SU-DHL-6 (cell line): ENCODE measurements around the gene POLR3G.

ENCODE experiments used
- H2AFZ ChIP-seq: fragments of 200-600 bp; sonication (generic); 2 replicates; pipeline ENCODE4 v1.6.1; 2014; ENCODE audit warnings: low read depth, mild to moderate bottlenecking, moderate library complexity, mixed read lengths, antibody characterized with exemption, low read length; ENCODE audit not compliant: severe bottlenecking
- H3F3A ChIP-seq: fragments of 200-600 bp; shearing (Covaris generic); 2 replicates; pipeline ENCODE4 v1.6.0; 2016; ENCODE audit warnings: antibody characterized with exemption, mild to moderate bottlenecking; ENCODE audit not compliant: insufficient read depth
- H3K27ac ChIP-seq: fragments of 200-600 bp; sonication (generic); 2 replicates; pipeline ENCODE4 v1.5.1; 2016; ENCODE audit warnings: low read depth, mild to moderate bottlenecking, low read length, moderate library complexity, mixed read lengths
- H3K27me3 ChIP-seq: fragments of 200-600 bp; sonication (generic), shearing (Covaris generic); 2 replicates; pipeline ENCODE4 v1.6.0; 2014; ENCODE audit warnings: mild to moderate bottlenecking, low read length
- H3K36me3 ChIP-seq: fragments of 200-600 bp; sonication (generic); 2 replicates; pipeline ENCODE4 v1.6.1; 2014; ENCODE audit warnings: mild to moderate bottlenecking, low read length, mixed read lengths
- H3K4me2 ChIP-seq: fragments of 300-600, 200-600 bp; shearing (Covaris generic), sonication (generic); 2 replicates; pipeline ENCODE4 v1.6.0; 2014; ENCODE audit warnings: low read length, low read depth, mild to moderate bottlenecking; ENCODE audit not compliant: poor library complexity, severe bottlenecking
- H3K4me3 ChIP-seq: fragments of 200-600 bp; sonication (generic); 2 replicates; pipeline ENCODE4 v1.5.1; 2014; ENCODE audit warnings: antibody characterized with exemption, low read length, mild to moderate bottlenecking, mixed read lengths; ENCODE audit not compliant: insufficient read depth, poor library complexity, severe bottlenecking
- H3K79me2 ChIP-seq: fragments of 200-600 bp; sonication (generic); 2 replicates; pipeline ENCODE4 v1.6.1; 2014; ENCODE audit warnings: mild to moderate bottlenecking, low read length, moderate library complexity; ENCODE audit not compliant: insufficient read depth
- H3K9ac ChIP-seq: fragments of 200-600 bp; sonication (generic); 2 replicates; pipeline ENCODE4 v1.7.0; 2014; ENCODE audit warnings: mild to moderate bottlenecking, low read length
- H3K9me2 ChIP-seq: fragments of 200-600 bp; sonication (generic); replicated peaks from 2 replicates; pipeline ENCODE4 v1.6.1; 2014; ENCODE audit warnings: low read length; ENCODE audit not compliant: insufficient read depth
- H3K9me3 ChIP-seq: fragments of 200-600 bp; sonication (generic); 2 replicates; pipeline ENCODE4 v1.6.1; 2014; ENCODE audit warnings: low read length, mixed read lengths; ENCODE audit not compliant: insufficient read depth
- H4K20me1 ChIP-seq: fragments of 200-600 bp; sonication (generic); 2 replicates; pipeline ENCODE4 v1.6.1; 2014; ENCODE audit warnings: low read depth, mild to moderate bottlenecking, antibody characterized with exemption, low read length, moderate library complexity, mixed read lengths
- EZH2phosphoT487 ChIP-seq: fragments of 200-600 bp; sonication (generic), shearing (Covaris generic); conservative IDR thresholded peaks from 2 replicates; pipeline ENCODE4 v1.6.1; 2018; ENCODE audit warnings: mild to moderate bottlenecking, antibody characterized with exemption, low read length, moderate library complexity, mixed read lengths
- TF ChIP-seq, protein P1 (sequence below): fragments of 200-600 bp; sonication (generic); IDR thresholded peaks from one replicate; pipeline ENCODE4 v1.5.1; 2017; ENCODE audit warnings: antibody characterized with exemption, mild to moderate bottlenecking, low read length, moderate library complexity; ENCODE audit not compliant: insufficient read depth, poor library complexity, severe bottlenecking

POLR3G gene

DNA sequence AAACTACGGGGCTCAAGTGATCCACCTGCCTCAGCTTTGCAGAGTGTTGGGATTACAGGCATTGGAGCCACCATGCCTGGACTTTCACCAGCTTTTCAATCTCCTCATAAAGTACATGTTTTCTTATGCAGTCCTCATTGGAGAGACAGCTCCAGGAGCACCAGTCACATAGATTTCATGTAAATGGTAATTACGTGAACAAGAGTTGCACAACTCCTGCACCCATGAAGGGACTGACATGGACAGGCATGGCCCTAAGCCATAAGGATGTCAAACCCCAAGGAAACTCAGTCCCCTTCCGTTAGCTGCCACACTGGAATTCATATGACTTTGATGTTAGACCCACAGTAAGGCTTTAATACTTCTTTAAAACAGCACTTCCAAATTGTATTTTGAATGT, 76.3 kb downstream of the POLR3G start:
- Histone ChIP-seq H3K4me2 (no peak overlapping the region), H3K9me3 (no peaks in the 10 kb centered on the region), H3K9ac (no peak overlapping the region), H4K20me1 (no peaks in the 10 kb centered on the region), H3K79me2 (no peaks in the 10 kb centered on the region), H3K36me3 (no peaks in the 10 kb centered on the region), H3K27ac (no peak overlapping the region), H3K4me3 (no peak overlapping the region), H3F3A (no peaks in the 10 kb centered on the region), H3K27me3 (no peaks in the 10 kb centered on the region), H3K9me2 (no peaks in the 10 kb centered on the region), H2AFZ (no peak overlapping the region)
- TF ChIP-seq, protein P1, sequence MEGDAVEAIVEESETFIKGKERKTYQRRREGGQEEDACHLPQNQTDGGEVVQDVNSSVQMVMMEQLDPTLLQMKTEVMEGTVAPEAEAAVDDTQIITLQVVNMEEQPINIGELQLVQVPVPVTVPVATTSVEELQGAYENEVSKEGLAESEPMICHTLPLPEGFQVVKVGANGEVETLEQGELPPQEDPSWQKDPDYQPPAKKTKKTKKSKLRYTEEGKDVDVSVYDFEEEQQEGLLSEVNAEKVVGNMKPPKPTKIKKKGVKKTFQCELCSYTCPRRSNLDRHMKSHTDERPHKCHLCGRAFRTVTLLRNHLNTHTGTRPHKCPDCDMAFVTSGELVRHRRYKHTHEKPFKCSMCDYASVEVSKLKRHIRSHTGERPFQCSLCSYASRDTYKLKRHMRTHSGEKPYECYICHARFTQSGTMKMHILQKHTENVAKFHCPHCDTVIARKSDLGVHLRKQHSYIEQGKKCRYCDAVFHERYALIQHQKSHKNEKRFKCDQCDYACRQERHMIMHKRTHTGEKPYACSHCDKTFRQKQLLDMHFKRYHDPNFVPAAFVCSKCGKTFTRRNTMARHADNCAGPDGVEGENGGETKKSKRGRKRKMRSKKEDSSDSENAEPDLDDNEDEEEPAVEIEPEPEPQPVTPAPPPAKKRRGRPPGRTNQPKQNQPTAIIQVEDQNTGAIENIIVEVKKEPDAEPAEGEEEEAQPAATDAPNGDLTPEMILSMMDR = no peak
- TF ChIP-seq EZH2phosphoT487 = no peak

DNA sequence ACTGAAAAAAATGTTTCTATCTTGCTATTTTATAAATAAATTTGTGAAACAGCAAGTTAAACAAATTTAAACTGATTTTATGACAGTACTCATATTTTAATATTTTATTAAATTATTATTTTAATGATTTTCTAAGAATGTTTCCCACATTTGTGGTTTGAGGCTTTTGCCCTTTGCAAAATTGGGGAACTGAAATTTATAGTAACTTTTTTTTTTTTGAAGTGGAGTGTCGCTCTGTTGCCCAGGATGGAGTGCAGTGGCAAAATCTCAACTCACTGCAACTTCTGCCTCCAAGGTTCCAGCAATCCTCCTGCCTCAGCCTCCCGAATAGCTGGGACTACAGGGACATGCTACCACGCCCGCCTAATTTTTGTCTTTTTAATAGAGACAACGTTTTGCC, 76.7 kb downstream of the POLR3G start:
- TF ChIP-seq, protein P1 = no peak
- TF ChIP-seq EZH2phosphoT487 = no peak
- H3K4me2 ChIP-seq = no peak overlapping the region
- H3K79me2 ChIP-seq = no peaks in the 10 kb centered on the region
- H4K20me1 ChIP-seq = no peaks in the 10 kb centered on the region
- H3K9ac ChIP-seq = no peak overlapping the region
- H3F3A ChIP-seq = no peaks in the 10 kb centered on the region
- no peaks in the 10 kb centered on the region for H3K36me3 ChIP-seq
- H3K27ac ChIP-seq = no peak overlapping the region
- no peaks in the 10 kb centered on the region for H3K9me2 ChIP-seq
- H3K27me3 ChIP-seq = no peaks in the 10 kb centered on the region
- no peaks in the 10 kb centered on the region for H3K9me3 ChIP-seq
- no peak overlapping the region for H2AFZ ChIP-seq
- H3K4me3 ChIP-seq = no peak overlapping the region

DNA sequence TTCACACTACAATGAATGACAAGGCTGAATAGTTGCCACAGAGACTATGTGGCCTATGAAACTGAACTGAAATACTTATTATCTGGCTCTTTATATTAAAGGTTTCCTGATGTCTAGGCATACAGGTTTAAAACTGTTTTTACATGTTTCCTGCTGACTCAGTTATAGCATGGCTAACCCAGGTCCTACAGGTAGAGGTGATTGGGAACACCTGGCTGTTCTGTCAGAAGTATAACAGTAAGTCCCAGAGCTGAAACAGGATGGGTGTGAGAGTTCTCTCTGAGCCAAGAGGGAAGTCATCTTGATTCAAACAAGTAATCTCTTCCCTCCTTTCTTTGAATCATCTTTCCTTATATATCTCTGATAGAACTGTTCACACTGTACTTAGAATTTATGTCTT, 79.0 kb downstream of the POLR3G start:
- no peak overlapping the region for H3K4me3 ChIP-seq
- H3K9me3 ChIP-seq = no peaks in the 10 kb centered on the region
- no peak overlapping the region for H3K9ac ChIP-seq
- no peak overlapping the region for H2AFZ ChIP-seq
- H3K27me3 ChIP-seq = no peaks in the 10 kb centered on the region
- no peak overlapping the region for H3K27ac ChIP-seq
- H3K4me2 ChIP-seq = no peak overlapping the region
- H3F3A ChIP-seq = no peaks in the 10 kb centered on the region
- H4K20me1 ChIP-seq = no peaks in the 10 kb centered on the region
- TF ChIP-seq, protein P1 = no peak
- TF ChIP-seq EZH2phosphoT487 = no peak
- no peaks in the 10 kb centered on the region for H3K79me2 ChIP-seq
- no peaks in the 10 kb centered on the region for H3K36me3 ChIP-seq
- no peaks in the 10 kb centered on the region for H3K9me2 ChIP-seq
